SHP77 (cell line): ENCODE measurements around the gene ZNF274.
"Not testable (repeated sequence)": the region's sequence is repeated elsewhere in the genome, so short reads cannot be mapped to it uniquely, and the experiment has no call there.

Experiments
- DNase-seq, 2 experiments: peaks; one replicate each; lab custom pipeline; 2025; lab: John Stamatoyannopoulos, UW

The ZNF274 gene

GRCh38 chr19:58212336-58213074 is 29.6 kb downstream of the ZNF274 start:
- no peak for DNase-seq

GRCh38 chr19:58213075-58213369 is 30.2 kb downstream of the ZNF274 start:
- no peak for DNase-seq

GRCh38 chr19:58217069-58217481 is 34.2 kb downstream of the ZNF274 start:
- no peak for DNase-seq

GRCh38 chr19:58217607-58218391 is 34.9 kb downstream of the ZNF274 start:
- no peak for DNase-seq

- DNase-seq: no peak
Observed at GRCh38 chr19:58218899-58219298, 36.0 kb downstream of the ZNF274 start.

GRCh38 chr19:58227964-58228584 is 45.2 kb downstream of the ZNF274 start:
- no peak for DNase-seq

- DNase-seq: peak; percentile 36 to 60
Observed at GRCh38 chr19:58228585-58229254, 45.9 kb downstream of the ZNF274 start, which contains the start of gene ZNF544. ZNF544 (plus strand) TSS chr19:58228914; CDS start chr19:58244024, 15,110 bp downstream.

- peak in 1 of 2 experiments; percentile 3 for DNase-seq
Observed at GRCh38 chr19:58229255-58229639, 46.4 kb downstream of the ZNF274 start.

- DNase-seq: no peak
Observed at GRCh38 chr19:58237324-58237723, 54.5 kb downstream of the ZNF274 start.

- no peak for DNase-seq
Observed at GRCh38 chr19:58243351-58243750, 60.5 kb downstream of the ZNF274 start.

- DNase-seq: no peak
Observed at GRCh38 chr19:58248886-58249285, 66.0 kb downstream of the ZNF274 start.

GRCh38 chr19:58252102-58252685 is 69.3 kb downstream of the ZNF274 start:
- DNase-seq: no peak

- DNase-seq: not testable (repeated sequence)
Observed at GRCh38 chr19:58258259-58258658, 75.4 kb downstream of the ZNF274 start.

GRCh38 chr19:58261600-58261967 is 78.7 kb downstream of the ZNF274 start:
- no peak for DNase-seq

GRCh38 chr19:58261968-58262921 is 79.4 kb downstream of the ZNF274 start:
- no peak for DNase-seq

- no peak for DNase-seq
Observed at GRCh38 chr19:58262922-58263296, 80.0 kb downstream of the ZNF274 start.
